Fibroblast of peridontal ligament (primary cell): ENCODE data around the gene SYT2.
A peak's percentile ranks its signal among the peaks of the same experiment; 100 is the strongest.

ENCODE experiments used
- DNase-seq: peaks from one replicate; pipeline ENCODE4 v3.0.0-alpha.2; 2010; ENCODE audit errors: extremely low read depth

The SYT2 gene

GRCh38 chr1:202679406-202680177 lies 30.7 kb downstream of the SYT2 start:
- no peak for DNase-seq

- DNase-seq, result no peak
These were observed 32.8 kb downstream of the SYT2 start for GRCh38 chr1:202677433-202677832.

- DNase-seq, result no peak
These were observed 36.7 kb downstream of the SYT2 start for GRCh38 chr1:202673531-202673930.

GRCh38 chr1:202671399-202671798 lies 38.9 kb downstream of the SYT2 start:
- no peak for DNase-seq

GRCh38 chr1:202665417-202665816 lies 44.8 kb downstream of the SYT2 start:
- no peak for DNase-seq

GRCh38 chr1:202664083-202664482 lies 46.2 kb downstream of the SYT2 start:
- DNase-seq, result no peak

- DNase-seq, result no peak
These were observed 47.1 kb downstream of the SYT2 start for GRCh38 chr1:202663131-202663530.

GRCh38 chr1:202662081-202662480 lies 48.2 kb downstream of the SYT2 start:
- DNase-seq, result no peak

GRCh38 chr1:202661136-202661845 lies 49.0 kb downstream of the SYT2 start:
- no peak for DNase-seq

GRCh38 chr1:202659974-202660373 lies 50.3 kb downstream of the SYT2 start:
- DNase-seq, result no peak

GRCh38 chr1:202659541-202659940 lies 50.7 kb downstream of the SYT2 start:
- no peak for DNase-seq

- peak; percentile 1 for DNase-seq
These were observed 51.5 kb downstream of the SYT2 start for GRCh38 chr1:202658769-202659168.

GRCh38 chr1:202658251-202658759 lies 51.9 kb downstream of the SYT2 start:
- DNase-seq, result no peak

GRCh38 chr1:202656951-202657646 lies 53.2 kb downstream of the SYT2 start:
- DNase-seq, result peak; percentile 21

GRCh38 chr1:202656057-202656456 lies 54.2 kb downstream of the SYT2 start:
- no peak for DNase-seq

- DNase-seq, result no peak
These were observed 56.2 kb downstream of the SYT2 start for GRCh38 chr1:202654079-202654478.

GRCh38 chr1:202649553-202650392 lies 60.5 kb downstream of the SYT2 start:
- DNase-seq, result no peak

GRCh38 chr1:202648605-202649226 lies 61.5 kb downstream of the SYT2 start:
- no peak for DNase-seq

GRCh38 chr1:202645097-202645476 lies 65.2 kb downstream of the SYT2 start:
- DNase-seq, result no peak

- DNase-seq, result no peak
These were observed 65.8 kb downstream of the SYT2 start for GRCh38 chr1:202644219-202645096.
